HEK293 (cell line): ENCODE results near the gene CCKAR.
A peak's percentile ranks its signal among the peaks of the same experiment; 100 is the strongest.

Experiments
- CTCF ChIA-PET: fragments of 350-600 bp; formaldehyde crosslinking; extraction: SDS; loops from one replicate; lab custom pipeline; 2021; ENCODE audit warnings: antibody characterized with exemption; lab: Yijun Ruan, JAX
- POLR2A ChIA-PET: fragments of 300-600 bp; formaldehyde crosslinking; extraction: SDS; loops from one replicate; lab custom pipeline; 2020; ENCODE audit warnings: antibody characterized with exemption, inconsistent platforms; lab: Yijun Ruan, JAX
- H3K27ac ChIP-seq: fragments of 200-500 bp; sonication (Bioruptor generic); 2 replicates; pipeline ENCODE4 v1.5.1; 2014; ENCODE audit warnings: low read depth, low read length, control low read depth, inconsistent platforms; ENCODE audit errors: extremely low read depth
- H3K36me3 ChIP-seq, 2 experiments: fragments of 200-500 bp in 1 of 2; sonication (Bioruptor generic) in 1 of 2; 1 replicate in 1 of 2; 2 replicates in 1 of 2; pipeline ENCODE4 v1.5.1; 2014 to 2017; ENCODE audit warnings: inconsistent platforms in 2 of 2, low read length in 2 of 2; ENCODE audit not compliant: control insufficient read depth in 2 of 2, insufficient read depth in 1 of 2
- H3K4me1 ChIP-seq: fragments of 200-500 bp; sonication (Bioruptor generic); 2 replicates; pipeline ENCODE4 v1.5.1; 2014; ENCODE audit warnings: mild to moderate bottlenecking, low read length, inconsistent platforms; ENCODE audit not compliant: control insufficient read depth, insufficient read depth
- H3K4me3 ChIP-seq: 2 replicates; pipeline ENCODE4 v1.5.1; 2011; ENCODE audit warnings: low read depth, mild to moderate bottlenecking, control low read depth, low read length, moderate library complexity
- H3K9me3 ChIP-seq: fragments of 200-500 bp; sonication (Bioruptor generic); 2 replicates; pipeline ENCODE4 v1.5.1; 2014; ENCODE audit warnings: low read depth, low read length, inconsistent platforms; ENCODE audit not compliant: control insufficient read depth, insufficient read depth
- SP3 ChIP-seq: fragments of 450-650 bp; formaldehyde crosslinking; IDR thresholded peaks from 2 replicates; pipeline ENCODE4 v1.5.1; 2016; ENCODE audit warnings: missing biosample characterization, missing genetic modification characterization
- SP7 ChIP-seq: fragments of 450-650 bp; formaldehyde crosslinking; IDR thresholded peaks from 2 replicates; pipeline ENCODE4 v1.5.1; 2016; ENCODE audit warnings: missing biosample characterization, missing genetic modification characterization
- TRIM28 ChIP-seq: IDR thresholded peaks from 2 replicates; pipeline ENCODE4 v1.6.1; 2011; ENCODE audit warnings: low read length, control low read depth, borderline replicate concordance
- ZBTB17 ChIP-seq: fragments of 450-650 bp; formaldehyde crosslinking; IDR thresholded peaks from 2 replicates; pipeline ENCODE4 v1.5.1; 2016; ENCODE audit warnings: missing biosample characterization, missing genetic modification characterization
- ZBTB48 ChIP-seq: fragments of 450-650 bp; formaldehyde crosslinking; IDR thresholded peaks from 2 replicates; pipeline ENCODE4 v1.5.1; 2016; ENCODE audit warnings: missing biosample characterization, missing genetic modification characterization
- ZBTB8A ChIP-seq: fragments of 450-650 bp; formaldehyde crosslinking; IDR thresholded peaks from 2 replicates; pipeline ENCODE4 v1.5.1; 2016; ENCODE audit warnings: missing biosample characterization, missing genetic modification characterization
- ZNF174 ChIP-seq: fragments of 450-650 bp; formaldehyde crosslinking; IDR thresholded peaks from 2 replicates; pipeline ENCODE4 v1.5.0; 2017; ENCODE audit warnings: missing biosample characterization, mild to moderate bottlenecking, missing genetic modification characterization
- ZNF19 ChIP-seq: fragments of 450-650 bp; formaldehyde crosslinking; IDR thresholded peaks from 2 replicates; pipeline ENCODE4; 2016; ENCODE audit warnings: missing biosample characterization, missing genetic modification characterization, low read depth
- ZNF266 ChIP-seq: fragments of 450-650 bp; formaldehyde crosslinking; IDR thresholded peaks from 2 replicates; pipeline ENCODE4 v1.5.1; 2016; ENCODE audit warnings: missing biosample characterization, missing genetic modification characterization, low read depth
- ZNF311 ChIP-seq: fragments of 450-650 bp; formaldehyde crosslinking; IDR thresholded peaks from 2 replicates; pipeline ENCODE4 v1.5.1; 2017; ENCODE audit warnings: missing biosample characterization, missing genetic modification characterization, borderline replicate concordance
- ZNF48 ChIP-seq: fragments of 450-650 bp; formaldehyde crosslinking; IDR thresholded peaks from 2 replicates; pipeline ENCODE4 v1.5.1; 2016; ENCODE audit warnings: missing biosample characterization, missing genetic modification characterization
- ZNF677 ChIP-seq: fragments of 450-650 bp; IDR thresholded peaks from 2 replicates; pipeline ENCODE4 v1.5.0; 2018; ENCODE audit warnings: missing biosample characterization, mild to moderate bottlenecking, missing genetic modification characterization, moderate library complexity
- ZSCAN30 ChIP-seq: fragments of 450-650 bp; IDR thresholded peaks from 2 replicates; pipeline ENCODE4 v1.5.1; 2018; ENCODE audit warnings: missing biosample characterization, mild to moderate bottlenecking, missing genetic modification characterization, moderate library complexity
- ZXDB ChIP-seq: fragments of 450-650 bp; formaldehyde crosslinking; IDR thresholded peaks from 2 replicates; pipeline ENCODE4 v1.5.1; 2016; ENCODE audit warnings: missing biosample characterization, missing genetic modification characterization
- TF ChIP-seq, protein P1 (sequence below): fragments of 450-650 bp; formaldehyde crosslinking; IDR thresholded peaks from 2 replicates; pipeline ENCODE4 v1.5.1; 2016; ENCODE audit warnings: missing biosample characterization, missing genetic modification characterization
- TF ChIP-seq, protein P2 (sequence below): fragments of 450-650 bp; formaldehyde crosslinking; IDR thresholded peaks from 2 replicates; pipeline ENCODE4 v1.5.1; 2016; ENCODE audit warnings: missing biosample characterization, missing genetic modification characterization
- TF ChIP-seq, protein P3 (sequence below): fragments of 450-650 bp; formaldehyde crosslinking; IDR thresholded peaks from 2 replicates; pipeline ENCODE4; 2016; ENCODE audit warnings: missing biosample characterization, missing genetic modification characterization
- TF ChIP-seq, protein P4 (sequence below): fragments of 450-650 bp; formaldehyde crosslinking; IDR thresholded peaks from 2 replicates; pipeline ENCODE4 v1.5.1; 2017; ENCODE audit warnings: missing biosample characterization, missing genetic modification characterization

CCKAR gene

DNA sequence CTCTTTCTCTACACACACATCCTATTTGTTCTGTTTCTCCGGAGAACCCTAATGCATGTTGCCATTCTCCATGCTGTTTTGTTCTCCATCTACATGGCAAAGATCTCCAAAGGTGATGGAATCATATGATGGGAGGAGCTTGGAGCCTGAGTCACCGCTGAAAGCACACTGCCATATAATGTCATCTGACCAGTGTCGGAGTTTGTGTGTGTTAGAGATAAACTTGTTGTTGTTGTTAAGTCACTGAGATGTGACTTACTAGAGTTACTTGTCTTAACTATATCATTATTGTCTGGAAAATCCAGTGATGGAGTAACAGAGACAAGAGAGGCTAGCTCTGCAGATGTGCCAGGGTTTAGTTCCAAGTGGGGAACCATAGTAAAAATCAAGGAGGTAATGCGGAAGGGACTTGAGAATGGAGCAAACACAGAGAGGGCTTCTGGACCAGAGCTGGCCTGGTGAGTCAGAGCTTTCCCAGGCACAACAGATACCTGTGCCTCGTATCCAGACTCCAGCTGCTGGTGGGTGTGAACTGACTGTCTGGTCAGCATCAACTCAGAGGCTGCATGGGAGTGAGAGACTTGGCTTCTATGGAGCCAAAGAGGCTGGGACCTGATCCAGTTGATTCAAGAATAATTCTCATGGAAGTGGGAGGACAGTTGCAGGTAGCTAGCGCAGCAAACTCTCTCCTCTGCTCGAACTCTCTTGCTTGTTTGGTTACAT, 30.6 kb upstream of the CCKAR start:
- H3K4me3 ChIP-seq, result no peak overlapping the region
- no peak overlapping the region for H3K27ac ChIP-seq
- ChIA-PET CTCF (no interaction called here), POLR2A (no interaction called here)
- TF ChIP-seq ZBTB8A (no peak), ZBTB17 (tag by site-specific recombination) (no peak), ZNF266 (no peak), ZNF174 (tag by site-specific recombination) (no peak), ZXDB (tag by site-specific recombination) (no peak)
- TF ChIP-seq, protein P1, sequence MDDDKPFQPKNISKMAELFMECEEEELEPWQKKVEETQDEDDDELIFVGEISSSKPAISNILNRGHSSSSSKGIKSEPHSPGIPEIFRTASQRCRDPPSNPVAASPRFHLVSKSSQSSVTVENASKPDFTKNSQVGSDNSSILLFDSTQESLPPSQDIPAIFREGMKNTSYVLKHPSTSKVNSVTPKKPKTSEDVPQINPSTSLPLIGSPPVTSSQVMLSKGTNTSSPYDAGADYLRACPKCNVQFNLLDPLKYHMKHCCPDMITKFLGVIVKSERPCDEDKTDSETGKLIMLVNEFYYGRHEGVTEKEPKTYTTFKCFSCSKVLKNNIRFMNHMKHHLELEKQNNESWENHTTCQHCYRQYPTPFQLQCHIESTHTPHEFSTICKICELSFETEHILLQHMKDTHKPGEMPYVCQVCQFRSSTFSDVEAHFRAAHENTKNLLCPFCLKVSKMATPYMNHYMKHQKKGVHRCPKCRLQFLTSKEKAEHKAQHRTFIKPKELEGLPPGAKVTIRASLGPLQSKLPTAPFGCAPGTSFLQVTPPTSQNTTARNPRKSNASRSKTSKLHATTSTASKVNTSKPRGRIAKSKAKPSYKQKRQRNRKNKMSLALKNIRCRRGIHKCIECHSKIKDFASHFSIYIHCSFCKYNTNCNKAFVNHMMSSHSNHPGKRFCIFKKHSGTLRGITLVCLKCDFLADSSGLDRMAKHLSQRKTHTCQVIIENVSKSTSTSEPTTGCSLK (tag by site-specific recombination), result no peak
- H3K9me3 ChIP-seq, result no peaks in the 10 kb centered on the region
- no peaks in the 10 kb centered on the region for H3K36me3 ChIP-seq
- H3K4me1 ChIP-seq, result no peaks in the 10 kb centered on the region; the same call in 1 of the 2 replicates

DNA sequence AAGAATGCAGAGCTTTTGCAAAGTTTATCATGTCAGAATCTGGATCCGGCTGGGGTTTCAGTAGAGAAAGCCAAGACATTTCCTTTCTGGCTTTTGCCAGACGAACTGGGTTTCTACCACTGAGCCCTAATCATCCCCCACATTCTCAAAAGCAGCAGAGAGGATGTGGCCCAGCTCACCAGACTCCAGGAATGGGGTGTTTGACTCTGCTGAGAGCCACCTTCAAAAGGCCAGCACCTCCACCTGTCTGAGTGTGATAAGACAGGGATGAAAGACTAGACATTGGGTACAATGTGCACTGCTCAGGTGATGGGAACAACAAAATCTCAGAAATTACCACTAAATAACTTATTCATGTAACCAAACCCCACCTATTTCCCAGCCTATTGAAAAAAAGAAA, 25.7 kb upstream of the CCKAR start:
- Histone ChIP-seq H3K9me3 (no peaks in the 10 kb centered on the region), H3K36me3 (no peaks in the 10 kb centered on the region)
- POLR2A ChIA-PET, result no interaction called here
- CTCF ChIA-PET, result no interaction called here
- TF ChIP-seq, protein P2, sequence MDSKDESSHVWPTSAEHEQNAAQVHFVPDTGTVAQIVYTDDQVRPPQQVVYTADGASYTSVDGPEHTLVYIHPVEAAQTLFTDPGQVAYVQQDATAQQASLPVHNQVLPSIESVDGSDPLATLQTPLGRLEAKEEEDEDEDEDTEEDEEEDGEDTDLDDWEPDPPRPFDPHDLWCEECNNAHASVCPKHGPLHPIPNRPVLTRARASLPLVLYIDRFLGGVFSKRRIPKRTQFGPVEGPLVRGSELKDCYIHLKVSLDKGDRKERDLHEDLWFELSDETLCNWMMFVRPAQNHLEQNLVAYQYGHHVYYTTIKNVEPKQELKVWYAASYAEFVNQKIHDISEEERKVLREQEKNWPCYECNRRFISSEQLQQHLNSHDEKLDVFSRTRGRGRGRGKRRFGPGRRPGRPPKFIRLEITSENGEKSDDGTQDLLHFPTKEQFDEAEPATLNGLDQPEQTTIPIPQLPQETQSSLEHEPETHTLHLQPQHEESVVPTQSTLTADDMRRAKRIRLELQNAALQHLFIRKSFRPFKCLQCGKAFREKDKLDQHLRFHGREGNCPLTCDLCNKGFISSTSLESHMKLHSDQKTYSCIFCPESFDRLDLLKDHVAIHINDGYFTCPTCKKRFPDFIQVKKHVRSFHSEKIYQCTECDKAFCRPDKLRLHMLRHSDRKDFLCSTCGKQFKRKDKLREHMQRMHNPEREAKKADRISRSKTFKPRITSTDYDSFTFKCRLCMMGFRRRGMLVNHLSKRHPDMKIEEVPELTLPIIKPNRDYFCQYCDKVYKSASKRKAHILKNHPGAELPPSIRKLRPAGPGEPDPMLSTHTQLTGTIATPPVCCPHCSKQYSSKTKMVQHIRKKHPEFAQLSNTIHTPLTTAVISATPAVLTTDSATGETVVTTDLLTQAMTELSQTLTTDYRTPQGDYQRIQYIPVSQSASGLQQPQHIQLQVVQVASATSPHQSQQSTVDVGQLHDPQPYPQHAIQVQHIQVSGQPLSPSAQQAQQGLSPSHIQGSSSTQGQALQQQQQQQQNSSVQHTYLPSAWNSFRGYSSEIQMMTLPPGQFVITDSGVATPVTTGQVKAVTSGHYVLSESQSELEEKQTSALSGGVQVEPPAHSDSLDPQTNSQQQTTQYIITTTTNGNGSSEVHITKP (tag by site-specific recombination), result peak; percentile 32; the same call in 1 of the 2 replicates
- no peak for TF ChIP-seq ZSCAN30 (tag by site-specific recombination)
- TF ChIP-seq, all 188 proteins: peak for 1
- Histone ChIP-seq H3K27ac (no peak overlapping the region), H3K4me3 (no peak overlapping the region), H3K4me1 (no peaks in the 10 kb centered on the region)

DNA sequence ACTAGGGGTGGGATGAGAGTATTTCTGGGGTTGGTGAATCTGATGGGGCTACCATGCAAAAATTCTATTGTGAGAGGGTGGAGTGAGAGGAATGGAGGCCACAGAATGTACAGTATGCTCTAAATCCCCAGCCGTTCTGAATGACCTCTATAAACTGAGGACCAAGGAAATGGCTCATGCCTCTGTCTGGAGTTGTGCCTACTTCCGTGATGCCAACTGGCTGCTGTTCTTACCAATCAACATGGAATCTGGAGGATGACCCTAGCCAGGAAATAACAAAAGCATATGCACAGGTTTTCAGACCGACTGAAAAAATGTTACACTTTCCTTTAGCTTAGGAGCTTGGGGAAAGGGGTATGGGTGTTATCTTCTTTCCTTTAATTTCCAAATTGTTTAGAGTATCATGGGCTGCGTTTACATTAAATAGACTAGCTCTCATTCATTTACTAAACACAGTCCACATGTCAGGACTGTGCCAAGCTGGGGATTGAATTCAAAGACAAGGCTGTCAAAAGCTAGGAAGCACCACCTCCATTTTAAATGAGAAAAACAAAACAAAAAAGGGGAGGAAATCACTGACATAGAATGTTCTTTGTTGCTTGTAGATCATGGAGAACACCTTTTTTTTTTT, 20.2 kb upstream of the CCKAR start:
- no peaks in the 10 kb centered on the region for H3K36me3 ChIP-seq
- POLR2A ChIA-PET, result interaction anchor here (0.6 kb wide), 1 partner anchor 1820 kb away, joined by 3 read pairs; no protein-coding TSS in a partner anchor
- no peak overlapping the region for H3K4me3 ChIP-seq
- H3K4me1 ChIP-seq, result no peaks in the 10 kb centered on the region
- CTCF ChIA-PET, result no interaction called here
- no peak overlapping the region for H3K27ac ChIP-seq
- no peaks in the 10 kb centered on the region for H3K9me3 ChIP-seq
- TF ChIP-seq ZBTB48 (tag by site-specific recombination) (no peak), SP3 (tag by site-specific recombination) (no peak), SP7 (no peak), TRIM28 (no peak), ZNF311 (tag by site-specific recombination) (no peak), ZNF677 (tag by site-specific recombination) (no peak), ZNF19 (tag by site-specific recombination) (no peak), ZNF48 (tag by site-specific recombination) (no peak)
- TF ChIP-seq, protein P3, sequence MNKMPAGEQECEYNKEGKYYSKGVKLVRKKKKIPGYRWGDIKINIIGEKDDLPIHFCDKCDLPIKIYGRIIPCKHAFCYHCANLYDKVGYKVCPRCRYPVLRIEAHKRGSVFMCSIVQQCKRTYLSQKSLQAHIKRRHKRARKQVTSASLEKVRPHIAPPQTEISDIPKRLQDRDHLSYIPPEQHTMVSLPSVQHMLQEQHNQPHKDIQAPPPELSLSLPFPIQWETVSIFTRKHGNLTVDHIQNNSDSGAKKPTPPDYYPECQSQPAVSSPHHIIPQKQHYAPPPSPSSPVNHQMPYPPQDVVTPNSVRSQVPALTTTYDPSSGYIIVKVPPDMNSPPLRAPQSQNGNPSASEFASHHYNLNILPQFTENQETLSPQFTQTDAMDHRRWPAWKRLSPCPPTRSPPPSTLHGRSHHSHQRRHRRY (tag by site-specific recombination), result no peak
- TF ChIP-seq, protein P4, sequence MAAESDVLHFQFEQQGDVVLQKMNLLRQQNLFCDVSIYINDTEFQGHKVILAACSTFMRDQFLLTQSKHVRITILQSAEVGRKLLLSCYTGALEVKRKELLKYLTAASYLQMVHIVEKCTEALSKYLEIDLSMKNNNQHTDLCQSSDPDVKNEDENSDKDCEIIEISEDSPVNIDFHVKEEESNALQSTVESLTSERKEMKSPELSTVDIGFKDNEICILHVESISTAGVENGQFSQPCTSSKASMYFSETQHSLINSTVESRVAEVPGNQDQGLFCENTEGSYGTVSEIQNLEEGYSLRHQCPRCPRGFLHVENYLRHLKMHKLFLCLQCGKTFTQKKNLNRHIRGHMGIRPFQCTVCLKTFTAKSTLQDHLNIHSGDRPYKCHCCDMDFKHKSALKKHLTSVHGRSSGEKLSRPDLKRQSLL (tag by site-specific recombination), result no peak
- TF ChIP-seq, protein P2 (tag by site-specific recombination), result no peak
